Stimulated activated CD4-positive, alpha-beta T cell treated with anti-CD3 and anti-CD28 coated beads, Interleukin-4, amount 100 ng/mL, for 4 hours (primary cell): ENCODE measurements around the gene UBIAD1.
"Not testable (repeated sequence)": the region's sequence is repeated elsewhere in the genome, so short reads cannot be mapped to it uniquely, and the experiment has no call there.

Experiments used
- DNase-seq, 2 experiments: peaks; one replicate each; pipeline ENCODE4 v3.0.0-alpha.2; 2020

UBIAD1 gene

GRCh38 chr1:11272832-11273594 lies at the start of gene UBIAD1:
TSS of gene UBIAD1 (plus strand) at chr1:11273198. CDS start at chr1:11273532, 334 bp downstream.
- DNase-seq, result peak; percentile 78 to 90

GRCh38 chr1:11227106-11228077 lies 45.6 kb upstream of the UBIAD1 start:
- DNase-seq, result no peak

GRCh38 chr1:11229203-11229602 lies 43.8 kb upstream of the UBIAD1 start:
- no peak for DNase-seq

- no peak for DNase-seq
These were observed 39.8 kb upstream of the UBIAD1 start for GRCh38 chr1:11233208-11233607.

GRCh38 chr1:11237356-11237755 lies 35.6 kb upstream of the UBIAD1 start:
- no peak for DNase-seq

- DNase-seq, result no peak
These were observed 34.7 kb upstream of the UBIAD1 start for GRCh38 chr1:11238311-11238710.

- DNase-seq, result no peak
These were observed 27.8 kb upstream of the UBIAD1 start for GRCh38 chr1:11245248-11245647.

GRCh38 chr1:11245904-11246719 lies 26.9 kb upstream of the UBIAD1 start:
- DNase-seq, result no peak

GRCh38 chr1:11248169-11248568 lies 24.8 kb upstream of the UBIAD1 start:
- DNase-seq, result no peak

- DNase-seq, result no peak
These were observed 20.5 kb upstream of the UBIAD1 start for GRCh38 chr1:11252538-11252937.

- DNase-seq, result no peak
These were observed 19.8 kb upstream of the UBIAD1 start for GRCh38 chr1:11253226-11253625.

GRCh38 chr1:11256299-11256698 lies 16.7 kb upstream of the UBIAD1 start:
- DNase-seq, result no peak

GRCh38 chr1:11262171-11263049 lies 10.6 kb upstream of the UBIAD1 start, which contains the start of gene MTOR:
TSS of gene MTOR (minus strand) at chr1:11262551. CDS start at chr1:11259409, 3,142 bp downstream.
- DNase-seq, result peak; percentile 88 to 98

- DNase-seq, result no peak
These were observed 6.5 kb upstream of the UBIAD1 start for GRCh38 chr1:11266268-11267074.

GRCh38 chr1:11267350-11268337 lies 5.4 kb upstream of the UBIAD1 start:
- not testable (repeated sequence) for DNase-seq

- DNase-seq, result no peak
These were observed 510 bp upstream of the UBIAD1 start for GRCh38 chr1:11272544-11272831.

GRCh38 chr1:11273595-11274234 lies 717 bp downstream of the UBIAD1 start:
- DNase-seq, result no peak

GRCh38 chr1:11279152-11279551 lies 6.2 kb downstream of the UBIAD1 start:
- no peak for DNase-seq

- no peak for DNase-seq
These were observed 6.6 kb downstream of the UBIAD1 start for GRCh38 chr1:11279630-11280029.
